Endothelial cell of umbilical vein (primary cell): Measurements from ENCODE around the gene LDHA.
"Not testable (repeated sequence)": the region's sequence is repeated elsewhere in the genome, so short reads cannot be mapped to it uniquely, and the experiment has no call there.

ENCODE experiments used
- JUN ChIP-seq: IDR thresholded peaks from 2 replicates; pipeline ENCODE4 v1.6.1; 2011; ENCODE audit warnings: borderline replicate concordance, low read depth; ENCODE audit not compliant: insufficient read length, insufficient read depth
- MYC ChIP-seq: IDR thresholded peaks from one replicate; pipeline ENCODE4 v1.6.1; 2011; ENCODE audit warnings: mild to moderate bottlenecking, low read depth, low read length
- POLR2AphosphoS5 ChIP-seq: IDR thresholded peaks from 2 replicates; pipeline ENCODE4 v1.6.1; 2012; ENCODE audit warnings: low read depth, mild to moderate bottlenecking, control low read depth, low read length, moderate library complexity; ENCODE audit not compliant: insufficient read depth
- TF ChIP-seq, protein P1 (sequence below), 2 donors: IDR thresholded peaks; 1 replicate in 1 of 2; 2 replicates in 1 of 2; pipeline ENCODE4 v1.5.1; 2011; ENCODE audit warnings: low read length in 2 of 2, mild to moderate bottlenecking in 2 of 2, moderate library complexity in 2 of 2, control low read depth in 1 of 2, inconsistent platforms in 1 of 2, low read depth in 1 of 2; ENCODE audit not compliant: insufficient read depth in 1 of 2; ENCODE audit errors: extremely low read depth in 1 of 2
- TF ChIP-seq, protein P2 (sequence below): IDR thresholded peaks from 2 replicates; pipeline ENCODE4 v1.6.1; 2011; ENCODE audit not compliant: insufficient read depth, insufficient read length

DNA sequence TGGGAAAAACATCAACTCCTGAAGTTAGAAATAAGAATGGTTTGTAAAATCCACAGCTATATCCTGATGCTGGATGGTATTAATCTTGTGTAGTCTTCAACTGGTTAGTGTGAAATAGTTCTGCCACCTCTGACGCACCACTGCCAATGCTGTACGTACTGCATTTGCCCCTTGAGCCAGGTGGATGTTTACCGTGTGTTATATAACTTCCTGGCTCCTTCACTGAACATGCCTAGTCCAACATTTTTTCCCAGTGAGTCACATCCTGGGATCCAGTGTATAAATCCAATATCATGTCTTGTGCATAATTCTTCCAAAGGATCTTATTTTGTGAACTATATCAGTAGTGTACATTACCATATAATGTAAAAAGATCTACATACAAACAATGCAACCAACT is 13.0 kb downstream of the LDHA start:
- TF ChIP-seq, protein P1, sequence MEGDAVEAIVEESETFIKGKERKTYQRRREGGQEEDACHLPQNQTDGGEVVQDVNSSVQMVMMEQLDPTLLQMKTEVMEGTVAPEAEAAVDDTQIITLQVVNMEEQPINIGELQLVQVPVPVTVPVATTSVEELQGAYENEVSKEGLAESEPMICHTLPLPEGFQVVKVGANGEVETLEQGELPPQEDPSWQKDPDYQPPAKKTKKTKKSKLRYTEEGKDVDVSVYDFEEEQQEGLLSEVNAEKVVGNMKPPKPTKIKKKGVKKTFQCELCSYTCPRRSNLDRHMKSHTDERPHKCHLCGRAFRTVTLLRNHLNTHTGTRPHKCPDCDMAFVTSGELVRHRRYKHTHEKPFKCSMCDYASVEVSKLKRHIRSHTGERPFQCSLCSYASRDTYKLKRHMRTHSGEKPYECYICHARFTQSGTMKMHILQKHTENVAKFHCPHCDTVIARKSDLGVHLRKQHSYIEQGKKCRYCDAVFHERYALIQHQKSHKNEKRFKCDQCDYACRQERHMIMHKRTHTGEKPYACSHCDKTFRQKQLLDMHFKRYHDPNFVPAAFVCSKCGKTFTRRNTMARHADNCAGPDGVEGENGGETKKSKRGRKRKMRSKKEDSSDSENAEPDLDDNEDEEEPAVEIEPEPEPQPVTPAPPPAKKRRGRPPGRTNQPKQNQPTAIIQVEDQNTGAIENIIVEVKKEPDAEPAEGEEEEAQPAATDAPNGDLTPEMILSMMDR (IDR thresholded peaks at IDR 0.05; ENCODE audit: extremely low read depth in 1 of 2, insufficient read depth in 1 of 2, low read depth in 1 of 2, low read length in 2 of 2): not testable (repeated sequence)
- TF ChIP-seq POLR2AphosphoS5, MYC, JUN: not testable (repeated sequence)
- TF ChIP-seq, protein P2, sequence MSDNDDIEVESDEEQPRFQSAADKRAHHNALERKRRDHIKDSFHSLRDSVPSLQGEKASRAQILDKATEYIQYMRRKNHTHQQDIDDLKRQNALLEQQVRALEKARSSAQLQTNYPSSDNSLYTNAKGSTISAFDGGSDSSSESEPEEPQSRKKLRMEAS: not testable (repeated sequence)
